ENCODE results near the gene TBCB. TPM values are rescaled to one million over a fixed set of nuclear protein-coding genes. Genes with fewer than 3 reads are reported as not detected.
"Not testable (repeated sequence)": the region's sequence is repeated elsewhere in the genome, so short reads cannot be mapped to it uniquely, and the experiment has no call there.

Gene TBCB
- polyA plus RNA-seq, 1 experiment: 186 TPM

GRCh38 chr19:36120984-36121358 is 5.7 kb downstream of the TBCB start:
- CTCF ChIA-PET: no interaction called here
- no peak for TF ChIP-seq CTCF (IDR thresholded peaks at IDR 0.05; ENCODE audit: low read depth, low read length)
- POLR2A ChIA-PET: no interaction called here
- no peak overlapping the region for H3K27ac ChIP-seq (ENCODE audit: low read depth, low read length)
- no peaks in the 10 kb centered on the region for H3K9me3 ChIP-seq (ENCODE audit: control insufficient read depth, insufficient read depth, low read length)
- no peak overlapping the region for H3K4me3 ChIP-seq (ENCODE audit: low read depth, low read length)
- no peak for DNase-seq (ENCODE audit: low read depth, low spot score)
- no peaks in the 10 kb centered on the region for H3K27me3 ChIP-seq (ENCODE audit: control insufficient read depth, insufficient read depth, low read length)

GRCh38 chr19:36121486-36122124 is 6.3 kb downstream of the TBCB start:
- Histone ChIP-seq H3K27ac (ENCODE audit: low read depth, low read length) (no peak overlapping the region), H3K4me3 (ENCODE audit: low read depth, low read length) (no peak overlapping the region), H3K27me3 (ENCODE audit: control insufficient read depth, insufficient read depth, low read length) (no peaks in the 10 kb centered on the region), H3K9me3 (ENCODE audit: control insufficient read depth, insufficient read depth, low read length) (no peaks in the 10 kb centered on the region)
- TF ChIP-seq CTCF (IDR thresholded peaks at IDR 0.05; ENCODE audit: low read depth, low read length): no peak
- no peak for DNase-seq (ENCODE audit: low read depth, low spot score)
- ChIA-PET CTCF (no interaction called here), POLR2A (no interaction called here)

DNA sequence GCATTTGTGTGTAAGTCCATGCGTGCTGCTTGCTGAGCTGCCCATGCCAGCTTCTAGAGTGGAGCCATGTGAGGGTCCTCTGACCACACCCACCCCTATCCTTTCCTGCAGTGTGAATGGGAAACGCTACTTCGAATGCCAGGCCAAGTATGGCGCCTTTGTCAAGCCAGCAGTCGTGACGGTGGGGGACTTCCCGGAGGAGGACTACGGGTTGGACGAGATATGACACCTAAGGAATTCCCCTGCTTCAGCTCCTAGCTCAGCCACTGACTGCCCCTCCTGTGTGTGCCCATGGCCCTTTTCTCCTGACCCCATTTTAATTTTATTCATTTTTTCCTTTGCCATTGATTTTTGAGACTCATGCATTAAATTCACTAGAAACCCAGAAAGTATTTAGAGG is 10.3 kb downstream of the TBCB start:
- H3K27ac ChIP-seq (ENCODE audit: low read depth, low read length): no peak overlapping the region
- TF ChIP-seq CTCF (IDR thresholded peaks at IDR 0.05; ENCODE audit: low read depth, low read length): no peak
- no peak for DNase-seq (ENCODE audit: low read depth, low spot score)
- no peaks in the 10 kb centered on the region for H3K27me3 ChIP-seq (ENCODE audit: control insufficient read depth, insufficient read depth, low read length)
- ChIA-PET CTCF (interaction anchor here (0.6 kb wide), 1 partner anchor 52 kb away, joined by 5 read pairs; no protein-coding TSS in a partner anchor), POLR2A (interaction anchor here (0.6 kb wide), 1 partner anchor 115 kb away, joined by 3 read pairs; no protein-coding TSS in a partner anchor)
- H3K4me3 ChIP-seq (ENCODE audit: low read depth, low read length): no peak overlapping the region
- no peaks in the 10 kb centered on the region for H3K9me3 ChIP-seq (ENCODE audit: control insufficient read depth, insufficient read depth, low read length)

DNA sequence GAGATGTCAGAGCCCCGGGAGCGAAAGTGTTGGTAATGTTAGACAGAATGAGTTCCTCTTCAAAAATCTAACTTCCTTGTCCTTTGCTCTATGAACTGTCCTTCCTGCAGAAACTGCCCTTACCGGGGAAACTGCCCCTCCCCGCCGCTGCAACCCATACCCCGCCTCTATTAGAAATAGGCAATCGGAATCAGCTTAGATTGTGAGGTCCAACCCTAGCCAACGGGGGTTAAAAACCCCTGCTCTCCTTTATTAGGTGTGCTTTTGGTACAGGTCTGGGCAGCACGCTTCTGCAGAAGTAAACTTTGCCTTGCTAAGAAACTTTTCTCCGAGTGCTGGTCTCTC is 13.1 kb downstream of the TBCB start:
- no peak for DNase-seq (ENCODE audit: low read depth, low spot score)
- peak overlapping the region; percentile 58 for H3K4me3 ChIP-seq (ENCODE audit: low read depth, low read length)
- peak overlapping the region; percentile 82 for H3K27ac ChIP-seq (ENCODE audit: low read depth, low read length)
- ChIA-PET CTCF (interaction anchor here (0.7 to 2.5 kb wide), 16 partner anchors 9 to 87 kb away, joined by 3 to 52 read pairs (median 4); partner anchors contain the start of genes CAPNS1, COX7A1, POLR2I and TBCB), POLR2A (interaction anchor here (1.0 to 2.4 kb wide), 6 partner anchors 8 to 74 kb away, joined by 3 to 25 read pairs (median 6); partner anchors contain the start of genes CAPNS1, POLR2I, TBCB and THAP8)
- H3K9me3 ChIP-seq (ENCODE audit: control insufficient read depth, insufficient read depth, low read length): no peaks in the 10 kb centered on the region
- no peak for TF ChIP-seq CTCF (IDR thresholded peaks at IDR 0.05; ENCODE audit: low read depth, low read length)
- H3K27me3 ChIP-seq (ENCODE audit: control insufficient read depth, insufficient read depth, low read length): no peaks in the 10 kb centered on the region

GRCh38 chr19:36131221-36131620 is 16.0 kb downstream of the TBCB start:
- H3K4me3 ChIP-seq (ENCODE audit: low read depth, low read length); H3K27me3 ChIP-seq (ENCODE audit: control insufficient read depth, insufficient read depth, low read length); H3K9me3 ChIP-seq (ENCODE audit: control insufficient read depth, insufficient read depth, low read length); H3K27ac ChIP-seq (ENCODE audit: low read depth, low read length); DNase-seq (ENCODE audit: low read depth, low spot score); CTCF ChIA-PET: not testable (repeated sequence)
- POLR2A ChIA-PET: interaction anchor here (0.6 kb wide), 1 partner anchor 16 kb away, joined by 3 read pairs; the partner anchor contains the start of genes POLR2I and TBCB

- H3K27me3 ChIP-seq (ENCODE audit: control insufficient read depth, insufficient read depth, low read length); H3K9me3 ChIP-seq (ENCODE audit: control insufficient read depth, insufficient read depth, low read length); POLR2A ChIA-PET; CTCF ChIA-PET; H3K4me3 ChIP-seq (ENCODE audit: low read depth, low read length); DNase-seq (ENCODE audit: low read depth, low spot score); H3K27ac ChIP-seq (ENCODE audit: low read depth, low read length): not testable (repeated sequence)
Measured at GRCh38 chr19:36134867-36135266, 19.6 kb downstream of the TBCB start.
